Hepatocyte (in vitro differentiated cells): ENCODE measurements around the gene NUDT16L1. TPM values are rescaled to one million over a fixed set of nuclear protein-coding genes. Genes with fewer than 3 reads are reported as not detected.

Source experiments
- DNase-seq: peaks from one replicate; pipeline ENCODE4 v3.0.0-alpha.2; 2016; ENCODE audit warnings: low spot score
- H2AFZ ChIP-seq: fragments of 200-600 bp; sonication (generic); 2 replicates; pipeline ENCODE4 v1.6.0; 2016; ENCODE audit warnings: antibody characterized with exemption, mild to moderate bottlenecking
- H3K27ac ChIP-seq: fragments of 200-600 bp; sonication (generic); 2 replicates; pipeline ENCODE4 v1.5.1; 2016; ENCODE audit warnings: mild to moderate bottlenecking
- H3K27me3 ChIP-seq: fragments of 200-600 bp; sonication (generic); 2 replicates; pipeline ENCODE4 v1.6.1; 2016
- H3K36me3 ChIP-seq: fragments of 200-600 bp; sonication (generic); replicated peaks from 2 replicates; pipeline ENCODE4 v1.5.1; 2016; ENCODE audit warnings: low read depth; ENCODE audit not compliant: insufficient read depth
- H3K4me1 ChIP-seq: fragments of 200-600 bp; sonication (generic); 2 replicates; pipeline ENCODE4 v1.5.1; 2016; ENCODE audit warnings: mild to moderate bottlenecking, moderate library complexity; ENCODE audit not compliant: insufficient read depth
- H3K4me2 ChIP-seq: fragments of 200-600 bp; sonication (generic); 2 replicates; pipeline ENCODE4 v1.6.0; 2016
- H3K4me3 ChIP-seq: fragments of 200-600 bp; sonication (generic); 2 replicates; pipeline ENCODE4 v1.5.1; 2016; ENCODE audit warnings: mild to moderate bottlenecking
- H3K79me2 ChIP-seq: fragments of 200-600 bp; sonication (generic); 2 replicates; pipeline ENCODE4 v1.6.0; 2017; ENCODE audit warnings: mild to moderate bottlenecking
- H3K9me2 ChIP-seq: fragments of 200-600 bp; sonication (generic); replicated peaks from 2 replicates; pipeline ENCODE4 v1.6.0; 2017; ENCODE audit warnings: mild to moderate bottlenecking; ENCODE audit not compliant: insufficient read depth
- H3K9me3 ChIP-seq: fragments of 200-600 bp; sonication (generic); 2 replicates; pipeline ENCODE4 v1.5.1; 2016; ENCODE audit warnings: low read depth, mild to moderate bottlenecking
- H4K20me1 ChIP-seq: fragments of 200-600 bp; sonication (generic); 2 replicates; pipeline ENCODE4 v1.6.0; 2016; ENCODE audit warnings: mild to moderate bottlenecking; ENCODE audit not compliant: insufficient read depth, poor library complexity, severe bottlenecking
- CTCF ChIP-seq: fragments of 200-600 bp; sonication (generic); IDR thresholded peaks from 2 replicates; pipeline ENCODE4 v1.5.1; 2016; ENCODE audit warnings: antibody characterized with exemption, mild to moderate bottlenecking; ENCODE audit not compliant: poor library complexity
- EZH2 ChIP-seq: fragments of 200-600 bp; sonication (generic); IDR thresholded peaks from 2 replicates; pipeline ENCODE4 v1.6.1; 2016; ENCODE audit warnings: antibody characterized with exemption, mild to moderate bottlenecking, borderline replicate concordance
- EZH2phosphoT487 ChIP-seq: fragments of 200-600 bp; sonication (generic); IDR thresholded peaks from one replicate; pipeline ENCODE4 v1.6.1; 2018; ENCODE audit warnings: antibody characterized with exemption, mild to moderate bottlenecking, low read depth, moderate library complexity; ENCODE audit not compliant: unreplicated experiment, severe bottlenecking
- WGBS: methylation state at CpG from one replicate; pipeline ENCODE4 v1.1.6; 2016; ENCODE audit warnings: low lambda C conversion rate; ENCODE audit errors: missing lambda C conversion rate; 5-methylcytosine and 5-hydroxymethylcytosine counted together
- polyA plus RNA-seq: library from polyadenylated mRNA; unstranded; fragments of >200 nt; fragmentation: Nextera tagmentation; extraction: Ambion mirVana; gene quantifications from 2 replicates; pipeline ENCODE4 v1.2.1, GENCODE V29; 2016
- total RNA-seq: library from RNA; depleted of rRNA; stranded (reverse); fragments of >200 nt; gene quantifications from 2 replicates; pipeline ENCODE4 v1.2.3, GENCODE V29; 2014

The NUDT16L1 gene
- total and polyA plus RNA-seq, 2 experiments from 2014 or later = 54.8 to 80.5 TPM

GRCh38 chr16:4718466-4718865, 25.1 kb downstream of the NUDT16L1 start:
- Histone ChIP-seq H3K79me2 (no peaks in the 10 kb centered on the region), H3K4me2 (no peak overlapping the region), H3K27ac (no peak overlapping the region), H4K20me1 (no peaks in the 10 kb centered on the region), H3K4me1 (no peaks in the 10 kb centered on the region), H3K27me3 (no peaks in the 10 kb centered on the region), H3K9me3 (no peaks in the 10 kb centered on the region), H3K9me2 (no peaks in the 10 kb centered on the region), H3K36me3 (no peaks in the 10 kb centered on the region), H2AFZ (no peak overlapping the region), H3K4me3 (no peak overlapping the region)
- DNase-seq = no peak
- WGBS = 72% methylated on average over 5 of the region's 5 CpGs
- TF ChIP-seq EZH2phosphoT487 (no peak), EZH2 (no peak), CTCF (no peak)

- H3K4me3 ChIP-seq = no peak overlapping the region
- no peaks in the 10 kb centered on the region for H3K36me3 ChIP-seq
- 95% methylated on average over 14 of the region's 14 CpGs for WGBS
- no peaks in the 10 kb centered on the region for H3K9me3 ChIP-seq
- no peaks in the 10 kb centered on the region for H3K79me2 ChIP-seq
- no peak for DNase-seq
- H3K9me2 ChIP-seq = no peaks in the 10 kb centered on the region
- H3K27ac ChIP-seq = no peak overlapping the region
- H3K4me2 ChIP-seq = no peak overlapping the region
- no peaks in the 10 kb centered on the region for H3K4me1 ChIP-seq
- H4K20me1 ChIP-seq = no peaks in the 10 kb centered on the region
- no peaks in the 10 kb centered on the region for H3K27me3 ChIP-seq
- H2AFZ ChIP-seq = no peak overlapping the region
- TF ChIP-seq CTCF = no peak
- no peak for TF ChIP-seq EZH2phosphoT487
- no peak for TF ChIP-seq EZH2
These were observed 29.9 kb downstream of the NUDT16L1 start for GRCh38 chr16:4723071-4723767.

GRCh38 chr16:4724661-4725270, 31.4 kb downstream of the NUDT16L1 start:
- no peaks in the 10 kb centered on the region for H4K20me1 ChIP-seq
- no peak overlapping the region for H2AFZ ChIP-seq
- no peaks in the 10 kb centered on the region for H3K27me3 ChIP-seq
- no peak overlapping the region for H3K4me2 ChIP-seq
- 95% methylated on average over 11 of the region's 11 CpGs for WGBS
- no peaks in the 10 kb centered on the region for H3K9me3 ChIP-seq
- DNase-seq = no peak
- no peaks in the 10 kb centered on the region for H3K36me3 ChIP-seq
- H3K9me2 ChIP-seq = no peaks in the 10 kb centered on the region
- no peak overlapping the region for H3K4me3 ChIP-seq
- no peaks in the 10 kb centered on the region for H3K4me1 ChIP-seq
- H3K79me2 ChIP-seq = peaks cover 3% of the 10 kb centered on the region
- TF ChIP-seq CTCF = no peak
- TF ChIP-seq EZH2phosphoT487 = no peak
- TF ChIP-seq EZH2 = no peak
- no peak overlapping the region for H3K27ac ChIP-seq
